DMS53 (cell line): ENCODE results near the gene PAXIP1.
"Not testable (repeated sequence)": the region's sequence is repeated elsewhere in the genome, so short reads cannot be mapped to it uniquely, and the experiment has no call there.

ENCODE experiments used
- DNase-seq: peaks from one replicate; lab custom pipeline; 2025; lab: John Stamatoyannopoulos, UW

PAXIP1 gene, protein sequence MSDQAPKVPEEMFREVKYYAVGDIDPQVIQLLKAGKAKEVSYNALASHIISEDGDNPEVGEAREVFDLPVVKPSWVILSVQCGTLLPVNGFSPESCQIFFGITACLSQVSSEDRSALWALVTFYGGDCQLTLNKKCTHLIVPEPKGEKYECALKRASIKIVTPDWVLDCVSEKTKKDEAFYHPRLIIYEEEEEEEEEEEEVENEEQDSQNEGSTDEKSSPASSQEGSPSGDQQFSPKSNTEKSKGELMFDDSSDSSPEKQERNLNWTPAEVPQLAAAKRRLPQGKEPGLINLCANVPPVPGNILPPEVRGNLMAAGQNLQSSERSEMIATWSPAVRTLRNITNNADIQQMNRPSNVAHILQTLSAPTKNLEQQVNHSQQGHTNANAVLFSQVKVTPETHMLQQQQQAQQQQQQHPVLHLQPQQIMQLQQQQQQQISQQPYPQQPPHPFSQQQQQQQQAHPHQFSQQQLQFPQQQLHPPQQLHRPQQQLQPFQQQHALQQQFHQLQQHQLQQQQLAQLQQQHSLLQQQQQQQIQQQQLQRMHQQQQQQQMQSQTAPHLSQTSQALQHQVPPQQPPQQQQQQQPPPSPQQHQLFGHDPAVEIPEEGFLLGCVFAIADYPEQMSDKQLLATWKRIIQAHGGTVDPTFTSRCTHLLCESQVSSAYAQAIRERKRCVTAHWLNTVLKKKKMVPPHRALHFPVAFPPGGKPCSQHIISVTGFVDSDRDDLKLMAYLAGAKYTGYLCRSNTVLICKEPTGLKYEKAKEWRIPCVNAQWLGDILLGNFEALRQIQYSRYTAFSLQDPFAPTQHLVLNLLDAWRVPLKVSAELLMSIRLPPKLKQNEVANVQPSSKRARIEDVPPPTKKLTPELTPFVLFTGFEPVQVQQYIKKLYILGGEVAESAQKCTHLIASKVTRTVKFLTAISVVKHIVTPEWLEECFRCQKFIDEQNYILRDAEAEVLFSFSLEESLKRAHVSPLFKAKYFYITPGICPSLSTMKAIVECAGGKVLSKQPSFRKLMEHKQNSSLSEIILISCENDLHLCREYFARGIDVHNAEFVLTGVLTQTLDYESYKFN

DNA sequence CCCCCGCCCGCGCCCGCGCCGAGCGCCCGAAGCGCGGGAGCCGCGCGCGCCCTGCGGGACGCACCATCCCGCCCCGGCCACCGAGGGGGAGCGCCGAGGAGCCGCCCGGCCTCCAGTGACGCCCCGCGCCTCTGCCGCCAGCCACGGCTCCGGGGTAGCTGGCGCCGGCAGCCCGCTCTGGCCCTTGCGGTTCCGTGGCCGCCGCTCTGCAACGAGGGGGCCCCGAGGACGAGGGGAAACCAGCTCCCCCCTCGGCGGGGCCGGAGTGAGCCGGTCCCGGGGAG is at the start of gene PAXIP1:
Gene PAXIP1 (minus strand): TSS at position 33 of the 284 bp plus-strand sequence. CDS start 195 bp downstream, outside the sequence.
- peak; percentile 89 for DNase-seq

DNA sequence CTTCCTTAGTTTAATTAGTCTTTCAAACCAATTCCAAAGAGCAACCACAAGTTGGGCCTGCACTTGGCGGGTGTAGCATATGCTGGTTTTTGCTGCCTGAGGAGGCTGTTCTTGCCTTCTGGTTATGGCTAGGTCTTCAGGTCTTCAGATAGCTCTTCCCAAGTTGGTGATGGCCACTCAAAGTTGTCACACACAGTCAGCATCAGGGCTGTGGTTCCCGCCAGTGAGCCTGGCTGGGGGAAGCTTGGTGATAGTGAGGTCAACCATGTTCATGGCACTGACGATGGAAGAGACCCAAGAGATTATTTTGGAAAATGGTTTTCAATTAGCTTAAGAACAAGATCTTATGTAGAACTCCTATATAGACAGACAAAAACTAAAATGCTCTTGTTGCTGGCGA is 48.4 kb upstream of the PAXIP1 start:
- DNase-seq: no peak

DNA sequence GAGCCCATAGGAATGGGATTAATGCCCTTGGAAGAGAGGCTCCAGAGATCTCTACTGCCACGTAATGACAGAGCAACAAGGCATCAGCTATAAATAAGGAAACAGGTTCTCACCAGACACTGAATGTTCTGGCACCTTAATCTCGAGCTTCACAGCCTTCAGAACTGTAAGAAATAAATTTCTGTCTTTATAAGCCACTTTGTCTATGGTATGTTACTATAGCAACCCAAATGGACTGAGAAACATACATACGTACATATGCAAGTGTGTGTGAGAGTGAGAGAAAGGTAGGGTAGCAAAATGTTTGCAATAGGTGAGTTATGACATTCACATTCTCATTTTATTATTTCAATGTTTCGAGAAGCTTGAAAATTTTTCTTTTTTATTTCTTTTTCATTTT is 45.1 kb upstream of the PAXIP1 start:
- DNase-seq: no peak

DNA sequence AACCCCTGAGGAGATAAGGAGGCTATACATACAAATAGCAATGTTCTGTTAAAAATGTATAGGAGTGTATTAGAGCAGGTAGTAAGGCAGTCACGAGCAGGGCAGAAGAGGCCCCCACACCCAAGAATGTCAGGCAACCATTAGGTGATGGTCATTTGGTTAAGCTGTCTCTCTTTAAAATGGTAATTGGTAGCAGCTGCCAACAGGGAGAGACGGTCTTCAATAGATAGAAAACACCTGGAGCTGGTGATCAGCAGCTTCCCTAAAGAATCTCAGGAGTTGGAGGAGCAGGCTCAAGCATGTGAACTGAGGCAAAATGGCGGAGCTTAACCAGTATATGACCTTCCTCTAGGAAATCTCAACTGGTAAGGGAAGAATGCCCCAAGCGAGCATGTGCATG is 40.8 kb upstream of the PAXIP1 start:
- no peak for DNase-seq

DNA sequence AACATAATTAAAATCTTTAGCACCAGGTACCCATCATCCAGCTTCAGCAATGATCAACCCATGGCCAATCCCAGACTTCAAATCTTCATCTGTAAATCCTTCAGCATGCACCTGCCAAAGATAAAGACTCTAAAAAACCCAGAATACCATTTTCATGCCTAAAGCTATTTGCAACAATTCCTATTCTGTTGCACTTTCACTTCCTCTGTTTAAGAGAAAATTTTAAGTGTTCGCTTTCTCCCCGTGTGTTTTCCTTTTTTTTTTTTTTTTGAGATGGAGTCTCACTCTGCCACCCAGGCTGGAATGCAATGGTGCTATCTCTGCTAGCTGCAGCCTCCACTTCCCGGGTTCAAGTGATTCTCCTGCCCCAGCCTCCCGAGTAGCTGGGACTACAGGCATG is 35.4 kb upstream of the PAXIP1 start:
- no peak for DNase-seq

DNA sequence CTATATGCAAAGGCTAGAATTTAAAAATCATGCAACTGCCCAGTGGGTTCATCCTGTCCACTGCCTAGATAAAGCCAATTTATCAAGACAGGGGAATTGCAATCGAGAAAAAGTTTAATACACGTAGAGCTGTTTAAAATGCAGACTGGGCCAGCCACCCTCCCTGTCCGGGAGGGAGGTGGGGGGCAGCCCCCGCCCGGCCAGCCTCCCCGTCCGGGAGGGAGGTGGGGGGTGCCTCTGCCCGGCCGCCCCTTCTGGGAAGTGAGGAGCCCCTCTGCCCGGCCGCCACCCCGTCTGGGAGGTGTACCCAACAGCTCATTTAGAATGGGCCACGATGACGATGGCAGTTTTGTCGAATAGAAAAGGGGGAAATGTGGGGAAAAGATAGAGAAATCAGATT is 31.6 kb upstream of the PAXIP1 start:
- DNase-seq: not testable (repeated sequence)

DNA sequence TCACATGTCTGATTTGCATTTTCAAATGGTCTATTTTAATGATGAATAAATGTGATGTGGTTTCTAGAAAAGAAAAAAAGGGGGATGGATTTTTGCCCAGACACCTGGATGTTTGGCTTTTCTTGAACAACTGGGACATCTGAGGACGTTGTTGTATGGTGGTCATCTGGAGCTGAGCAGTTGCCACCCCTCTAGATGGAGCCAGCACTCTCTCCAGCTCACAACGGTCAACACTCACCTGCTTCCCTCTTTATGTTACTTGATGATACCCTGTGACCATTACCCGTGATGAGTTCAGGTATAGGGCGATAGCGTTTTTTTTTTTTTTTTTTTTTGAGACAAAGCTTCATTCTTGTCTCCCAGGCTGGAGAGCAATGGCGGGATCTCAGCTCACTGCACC is 30.1 kb upstream of the PAXIP1 start:
- peak; percentile 14 for DNase-seq

DNA sequence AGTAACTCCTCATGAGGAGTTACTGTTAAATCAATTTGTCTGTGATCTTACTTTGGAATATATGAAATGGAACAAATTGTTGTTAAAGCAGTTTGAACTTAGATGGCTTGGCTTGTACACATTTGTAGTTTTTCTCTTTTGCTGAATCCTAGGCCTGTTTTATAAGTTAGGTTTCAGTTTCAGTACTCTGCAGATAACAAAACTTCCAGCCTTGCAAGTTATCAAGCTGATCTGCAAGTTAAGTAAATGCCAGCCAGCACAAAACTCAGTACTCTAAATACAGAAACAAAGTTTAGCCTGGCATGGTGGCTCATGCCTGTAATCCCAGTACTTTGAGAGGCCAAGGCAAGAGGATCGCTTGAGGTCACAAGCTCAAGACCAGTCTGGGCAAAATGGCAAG is 25.0 kb upstream of the PAXIP1 start:
- DNase-seq: no peak

DNA sequence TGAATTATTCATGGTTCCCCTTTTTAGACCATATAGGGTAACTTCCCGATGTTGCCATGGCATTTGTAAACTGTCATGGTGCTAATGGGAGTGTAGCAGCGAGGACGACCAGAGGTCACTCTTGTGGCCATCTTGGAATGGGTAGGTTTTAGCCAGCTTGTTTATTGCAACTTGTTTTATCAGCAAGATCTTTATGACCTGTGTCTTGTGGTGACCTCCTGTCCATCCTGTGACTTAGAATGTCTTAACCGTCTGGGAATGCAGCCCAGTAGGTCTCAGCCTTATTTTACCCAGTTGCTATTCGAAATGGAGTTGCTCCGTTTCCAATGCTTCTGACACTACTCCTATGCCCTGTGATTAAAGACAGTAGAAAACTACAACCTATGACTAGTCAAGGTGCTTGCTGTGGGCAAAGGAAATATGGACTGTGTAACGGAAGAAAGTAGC is 18.8 kb upstream of the PAXIP1 start:
- no peak for DNase-seq

DNA sequence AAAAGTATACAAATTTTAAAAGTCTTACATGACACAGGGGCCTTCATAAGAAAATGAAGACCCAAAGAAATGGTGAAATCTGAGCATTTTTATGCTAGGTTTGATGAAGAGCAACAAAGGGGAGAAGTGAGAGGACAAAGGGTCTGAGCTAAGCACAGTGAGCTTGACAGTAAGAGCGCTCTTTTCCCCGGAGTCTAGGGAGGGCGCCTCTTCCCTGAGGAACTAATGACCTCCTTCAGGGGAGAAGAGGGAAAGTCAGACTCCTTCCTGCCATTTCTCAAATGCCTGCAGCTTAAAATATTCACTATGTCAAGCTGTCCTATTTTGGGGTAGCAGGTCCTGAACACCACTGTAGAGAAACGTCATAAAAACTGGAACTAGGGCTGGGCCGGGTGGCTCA is 18.1 kb upstream of the PAXIP1 start:
- no peak for DNase-seq

DNA sequence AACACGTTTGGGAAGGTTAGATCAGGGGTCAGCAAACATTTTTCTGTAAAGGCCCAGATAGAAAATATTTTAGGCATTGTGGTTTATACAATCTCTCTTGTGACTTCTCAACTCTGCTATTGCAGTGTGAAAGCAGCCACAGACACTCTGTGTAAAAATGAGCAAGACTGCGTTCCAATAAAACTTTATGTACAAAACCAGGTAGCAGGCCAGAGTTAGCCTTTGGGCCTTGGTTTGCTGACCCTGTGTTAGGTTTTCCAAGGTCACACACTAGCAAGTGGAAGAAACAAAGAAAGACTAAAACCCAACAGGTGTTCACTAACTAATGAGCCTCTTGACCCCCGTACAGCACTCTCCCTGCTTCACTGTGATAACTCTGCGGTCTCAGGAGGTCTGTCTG is 14.9 kb upstream of the PAXIP1 start:
- no peak for DNase-seq

DNA sequence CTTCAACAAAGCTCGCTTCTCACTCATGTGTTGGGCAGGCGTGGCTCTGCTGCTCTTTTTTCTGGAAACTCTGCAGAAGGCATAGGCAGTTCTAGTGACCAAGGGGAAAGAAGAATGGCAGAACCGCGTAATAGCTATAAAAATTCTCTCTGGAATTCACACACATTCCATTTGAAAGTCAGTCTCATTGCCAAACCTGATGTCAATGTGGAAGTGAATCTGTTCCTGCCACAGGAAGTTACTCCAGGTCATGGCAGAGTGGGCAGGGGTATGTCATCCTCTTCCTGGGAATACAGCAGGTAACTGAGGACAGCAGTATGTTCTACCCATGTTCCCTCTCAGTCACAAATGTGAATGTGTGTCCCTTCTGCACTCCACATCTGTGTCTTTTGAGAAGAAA is 8.2 kb upstream of the PAXIP1 start:
- DNase-seq: no peak

DNA sequence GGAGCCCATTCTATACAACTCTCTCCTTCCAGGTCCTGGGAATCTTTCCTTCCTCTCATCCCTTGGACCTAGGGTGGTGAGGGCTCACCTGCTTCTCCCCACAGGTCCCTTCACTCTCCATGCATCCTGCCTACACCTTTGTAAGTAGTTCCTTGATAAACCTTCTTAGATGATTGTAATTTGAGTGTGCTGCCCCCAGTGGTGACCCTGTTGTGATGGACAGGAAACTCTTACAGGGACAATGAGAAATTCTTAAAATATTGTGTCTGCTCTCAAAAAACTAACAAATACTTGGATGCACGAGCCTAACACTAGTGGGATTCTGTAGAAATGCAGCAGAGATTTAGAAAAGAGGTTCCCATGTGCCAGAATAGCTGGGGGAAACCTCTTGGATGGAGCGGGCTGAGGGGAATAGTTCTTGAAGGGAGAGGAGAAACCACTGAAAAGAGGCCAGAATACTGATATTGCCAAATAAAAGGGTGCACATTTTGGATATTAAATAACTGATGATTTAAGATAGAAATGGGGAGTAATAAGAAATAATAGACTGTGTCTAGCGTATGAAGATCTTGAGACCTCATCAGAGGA is 6.7 kb upstream of the PAXIP1 start:
- peak; percentile 57 for DNase-seq

DNA sequence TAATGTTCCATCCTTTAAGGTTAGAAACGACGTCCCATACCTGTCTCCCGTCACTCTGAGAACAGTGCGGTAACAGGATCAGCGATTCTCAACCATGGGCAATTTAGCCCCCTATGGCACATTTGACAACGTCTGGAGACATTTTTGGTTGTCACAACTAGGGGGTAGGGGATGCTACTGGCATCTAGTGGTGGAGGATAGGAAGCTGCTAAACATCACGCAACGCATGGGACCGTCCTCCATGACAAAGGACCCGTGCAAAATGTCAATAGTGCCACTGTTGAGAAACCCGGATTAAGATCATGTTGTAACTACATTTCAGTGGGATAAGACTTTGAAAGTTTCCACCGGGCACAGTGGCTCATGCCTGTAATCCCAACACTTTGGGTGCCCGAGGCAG is 5.0 kb upstream of the PAXIP1 start:
- DNase-seq: peak; percentile 18

DNA sequence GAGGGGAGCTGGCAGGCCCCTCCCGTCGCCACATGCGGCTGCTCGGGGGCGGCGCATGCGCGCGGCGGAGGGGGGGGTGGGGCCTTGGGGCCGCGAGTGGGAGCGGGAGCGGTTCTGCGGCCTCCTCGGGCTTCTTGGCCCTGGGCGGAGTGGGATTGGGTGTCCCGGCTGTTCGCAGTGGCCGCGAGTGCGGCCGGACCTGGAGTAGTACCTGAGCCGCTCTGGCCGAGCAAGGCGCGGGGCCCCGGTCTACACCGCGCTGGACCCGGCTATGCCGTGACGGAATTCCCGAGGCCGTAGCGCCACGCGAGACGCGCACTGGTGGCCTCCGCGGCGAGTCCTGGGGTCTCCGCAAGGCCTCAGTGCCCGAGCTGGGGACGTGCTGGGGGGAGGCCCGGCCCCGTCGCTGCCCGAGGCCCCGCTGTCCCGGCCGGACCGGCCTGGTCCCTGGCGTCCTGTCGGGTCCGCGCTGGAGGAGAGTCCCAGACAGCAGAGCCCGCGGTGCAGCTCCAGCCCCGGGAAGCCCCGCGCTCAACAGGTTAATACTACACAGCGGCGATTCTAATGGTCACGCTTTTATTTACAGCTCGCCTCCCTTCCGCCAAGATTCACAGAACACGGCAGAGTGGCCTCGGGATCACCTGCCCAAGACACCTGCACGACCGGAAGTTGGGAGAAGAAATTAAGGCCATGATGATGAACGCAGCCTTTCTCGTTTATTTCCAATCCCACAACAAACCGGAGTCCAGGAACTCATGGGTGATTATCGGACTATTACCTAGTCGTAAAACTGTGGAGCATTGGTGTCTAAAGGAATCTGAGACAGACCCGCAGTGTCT is 671 bp upstream of the PAXIP1 start:
- DNase-seq: peak; percentile 94

DNA sequence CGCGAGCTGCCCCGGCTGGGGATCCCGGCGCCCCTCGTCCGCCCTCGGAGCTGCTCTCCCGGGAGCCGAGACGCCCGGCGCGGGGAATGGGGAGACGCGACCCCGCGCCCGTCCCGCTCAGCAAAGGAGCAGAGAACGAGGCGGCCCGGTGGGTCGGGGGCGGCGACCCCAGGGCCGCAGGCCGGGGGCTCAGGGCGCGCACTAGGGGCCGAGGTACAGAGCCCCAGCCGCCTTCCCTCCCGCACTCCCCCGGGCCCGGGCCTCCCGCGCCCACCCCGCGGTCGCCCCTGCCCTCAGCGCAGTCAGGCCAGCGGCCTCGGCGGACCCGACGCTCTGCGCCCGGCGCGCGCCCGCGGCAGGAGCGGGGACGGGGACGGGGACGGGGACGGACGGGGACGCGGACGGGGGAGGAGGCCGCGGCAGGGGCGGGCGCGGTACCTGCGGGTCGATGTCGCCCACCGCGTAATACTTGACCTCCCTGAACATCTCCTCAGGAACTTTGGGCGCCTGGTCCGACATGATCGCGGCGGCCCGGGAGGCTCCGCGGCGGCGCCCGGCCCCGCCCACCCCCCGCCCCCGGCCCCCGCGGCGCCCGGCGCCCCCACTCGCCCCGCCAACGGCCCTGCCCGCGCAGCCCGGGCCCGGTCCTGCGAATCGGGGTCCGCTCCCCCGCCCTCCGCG is 373 bp downstream of the PAXIP1 start:
- peak; percentile 82 for DNase-seq

DNA sequence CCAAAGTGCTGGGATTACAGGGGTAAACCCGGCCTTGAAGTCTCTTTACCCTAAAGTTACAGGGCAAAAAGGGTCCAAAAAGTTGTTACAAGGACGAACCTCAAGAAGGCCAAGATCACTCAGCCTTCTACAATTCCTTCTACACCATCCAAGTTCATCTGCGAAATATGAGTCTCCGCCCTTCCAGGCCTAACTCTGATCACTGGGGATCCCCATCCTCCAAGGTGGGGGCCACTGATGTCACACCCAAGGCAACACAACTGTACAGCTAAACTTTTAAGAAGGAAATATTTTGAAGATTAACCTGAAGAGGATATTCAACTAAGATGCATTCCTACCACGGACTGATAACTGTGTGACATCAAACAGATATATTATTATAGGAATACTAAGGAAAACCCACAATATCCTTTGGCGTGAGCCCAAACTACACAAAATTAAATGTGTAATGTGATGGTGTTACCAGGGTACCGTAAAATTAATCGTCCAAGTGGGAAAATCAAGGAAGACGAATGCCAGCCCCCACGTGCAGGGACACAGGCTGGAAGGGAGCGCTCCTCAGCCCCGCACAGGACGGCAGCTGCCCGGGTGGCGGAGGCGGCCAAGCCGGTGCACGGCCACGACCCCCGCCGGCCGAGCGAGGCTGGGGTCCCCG is 1.0 kb downstream of the PAXIP1 start:
- peak; percentile 59 for DNase-seq

DNA sequence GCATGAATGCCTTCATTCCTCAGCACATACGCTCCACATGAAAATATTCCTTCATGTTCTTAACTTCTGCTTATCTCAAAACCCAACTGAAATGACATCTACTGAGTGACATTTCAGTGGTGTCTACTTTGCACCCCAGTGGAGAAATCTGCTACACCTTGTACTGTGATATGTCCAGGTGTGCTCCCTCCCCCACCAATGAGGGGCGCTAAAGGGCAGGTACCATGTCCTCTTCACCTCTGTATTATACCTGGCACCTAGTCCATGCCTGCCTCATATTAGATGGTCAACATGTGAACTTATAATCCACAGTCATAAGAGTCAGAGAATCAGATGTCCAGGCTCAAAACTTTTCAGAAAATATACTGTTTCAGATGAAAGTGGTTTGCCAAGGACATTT is 2.1 kb downstream of the PAXIP1 start:
- peak; percentile 62 for DNase-seq

DNA sequence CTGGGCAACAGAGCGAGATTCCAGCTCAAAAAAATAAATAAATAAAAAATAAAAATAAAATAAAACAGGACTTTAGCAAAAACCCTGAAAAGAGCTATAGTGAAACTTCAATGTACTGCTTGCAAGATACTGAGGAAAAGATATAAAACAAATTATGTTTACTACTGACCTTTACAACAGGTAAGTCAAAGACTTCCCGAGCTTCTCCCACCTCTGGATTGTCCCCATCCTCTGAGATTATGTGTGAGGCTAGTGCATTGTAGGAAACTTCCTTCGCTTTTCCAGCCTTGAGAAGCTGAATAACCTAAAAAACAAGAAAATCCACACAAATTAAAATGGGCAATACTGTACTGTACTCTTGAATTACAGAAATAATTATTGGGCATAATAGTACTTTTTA is 4.4 kb downstream of the PAXIP1 start:
- DNase-seq: no peak

DNA sequence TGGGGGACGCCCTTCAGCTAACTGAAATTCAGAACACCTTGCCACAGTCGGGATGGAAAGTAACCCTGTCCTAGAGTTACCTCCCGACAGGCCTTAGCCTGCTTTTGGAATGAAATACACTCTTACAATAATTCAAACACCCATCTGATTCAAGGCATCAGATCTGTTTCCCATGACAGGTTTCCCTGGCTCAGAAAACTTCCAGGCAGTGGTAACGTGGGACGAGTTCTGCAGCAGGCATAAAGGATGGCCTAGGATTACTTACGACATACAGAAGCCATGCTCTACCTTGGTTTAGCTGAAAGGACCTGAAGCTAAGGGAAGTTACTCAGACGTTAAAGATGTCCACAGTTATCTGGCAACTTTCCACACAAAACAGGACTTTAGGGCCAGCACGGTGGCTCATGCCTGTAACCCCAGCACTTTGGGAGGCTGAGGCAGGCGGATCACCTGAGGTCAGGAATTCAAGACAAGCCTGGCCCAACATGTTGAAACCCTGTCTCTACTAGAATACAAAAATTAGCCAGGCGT is 5.0 kb downstream of the PAXIP1 start:
- no peak for DNase-seq
